Measurements from ENCODE around the gene DTNBP1. TPM values are rescaled to one million over a fixed set of nuclear protein-coding genes. Genes with fewer than 3 reads are reported as not detected.

The DTNBP1 gene
- total and polyA plus RNA-seq, 2 of the 4 experiments (the other 2 are of a cell fraction) = 4.8 to 18.7 TPM

DNA sequence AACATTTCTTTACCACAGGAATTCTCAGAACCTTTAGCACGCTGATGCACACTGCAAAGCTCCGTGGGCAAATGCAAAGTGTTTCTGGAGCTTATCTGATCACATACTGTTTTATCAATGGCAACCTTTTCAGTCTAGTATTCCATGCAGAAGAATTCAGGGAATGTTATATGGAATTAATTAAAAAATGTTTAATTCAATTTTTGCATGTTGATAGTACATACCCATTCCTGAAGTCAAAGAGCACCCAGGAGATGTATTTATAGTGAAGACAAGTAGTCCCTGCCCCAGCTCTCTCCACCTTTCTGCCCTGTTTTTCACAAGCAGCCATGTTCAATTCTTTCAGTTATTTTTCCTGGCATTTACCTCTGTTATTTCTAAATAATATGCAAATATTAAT lies 55.2 kb downstream of the DTNBP1 start:
- Histone ChIP-seq H3K27me3 (ENCODE audit: control insufficient read depth, insufficient read depth, low read length) (no peaks in the 10 kb centered on the region), H3K27ac (ENCODE audit: insufficient read depth, low read length) (no peak overlapping the region), H3K4ac (ENCODE audit: low read depth, low read length) (no peak overlapping the region), H3K4me3 (ENCODE audit: insufficient read depth, low read depth, low read length) (no peak overlapping the region), H3K4me1 (ENCODE audit: control insufficient read depth, insufficient read depth, low read length) (no peaks in the 10 kb centered on the region), H2BK15ac (ENCODE audit: low read depth, low read length) (no peak overlapping the region), H4K8ac (ENCODE audit: low read depth in 2 of 2, low read length in 2 of 2) (no peak overlapping the region), H3K9ac (ENCODE audit: low read depth, low read length) (no peak overlapping the region), H2AK5ac (ENCODE audit: low read depth, low read length) (no peak overlapping the region), H3K79me1 (ENCODE audit: low read depth in 1 of 2, low read length in 2 of 2) (no peaks in the 10 kb centered on the region), H3K56ac (ENCODE audit: extremely low read depth, insufficient read depth, low read length) (no peak overlapping the region), H2BK20ac (ENCODE audit: low read depth, low read length) (no peak overlapping the region), H3K4me2 (ENCODE audit: low read depth, low read length) (no peak overlapping the region), H2AK9ac (replicated peaks; ENCODE audit: low read depth, low read length, poor library complexity) (no peak overlapping the region), H3K9me3 (ENCODE audit: control insufficient read depth, insufficient read depth, low read length) (no peaks in the 10 kb centered on the region; the same call in 1 of the 2 replicates), H3K14ac (replicated peaks; ENCODE audit: low read depth, low read length) (no peak overlapping the region), H4K20me1 (ENCODE audit: insufficient read depth, low read length) (no peaks in the 10 kb centered on the region), H3K36me3 (ENCODE audit: control insufficient read depth, insufficient read depth, low read length) (peaks cover 4% of the 10 kb centered on the region; the same call in 1 of the 2 replicates), H4K91ac (ENCODE audit: insufficient read depth, low read depth, low read length) (no peak overlapping the region), H2AFZ (replicated peaks; ENCODE audit: low read length, poor library complexity) (no peak overlapping the region), H2BK5ac (ENCODE audit: low read depth, low read length, poor library complexity, severe bottlenecking) (no peak overlapping the region), H2BK120ac (ENCODE audit: low read depth, low read length) (no peak overlapping the region), H3K9me1 (ENCODE audit: insufficient read depth, low read length) (no peaks in the 10 kb centered on the region; the same call in 1 of the 2 replicates), H3K18ac (ENCODE audit: low read depth, low read length) (no peak overlapping the region), H4K5ac (ENCODE audit: low read depth, low read length) (no peak overlapping the region), H3K23ac (ENCODE audit: low read depth, low read length) (no peak overlapping the region)
- BruUV-seq (replicated peaks) = no TSS peak
- DNase-seq = no peak
- ChIA-PET POLR2A (ENCODE audit: unreplicated experiment) (no interaction called here), CTCF (no interaction called here)
- in situ Hi-C loops (cut with MboI; ENCODE audit: low sequenced_read_pairs) = loop anchor here (25.0 kb wide), 2 partner anchors 345 to 1395 kb away; no protein-coding TSS in a partner anchor
- intact Hi-C loops (cut with micrococcal nuclease) = no loop called here
- ATAC-seq (ENCODE audit: low read depth) = no peak
- WGBS, 2 experiments (ENCODE audit: extremely low coverage in 2 of 2, insufficient read length in 1 of 2) = no CpG with 5 or more reads among the region's 2 CpGs
- dilution Hi-C loops (cut with HindIII; ENCODE audit: low sequenced_read_pairs, unreplicated experiment) = no loop called here
- TF ChIP-seq RFX5 (IDR thresholded peaks at IDR 0.05; ENCODE audit: low read depth, low read length) = no peak
- TF ChIP-seq, protein P1, sequence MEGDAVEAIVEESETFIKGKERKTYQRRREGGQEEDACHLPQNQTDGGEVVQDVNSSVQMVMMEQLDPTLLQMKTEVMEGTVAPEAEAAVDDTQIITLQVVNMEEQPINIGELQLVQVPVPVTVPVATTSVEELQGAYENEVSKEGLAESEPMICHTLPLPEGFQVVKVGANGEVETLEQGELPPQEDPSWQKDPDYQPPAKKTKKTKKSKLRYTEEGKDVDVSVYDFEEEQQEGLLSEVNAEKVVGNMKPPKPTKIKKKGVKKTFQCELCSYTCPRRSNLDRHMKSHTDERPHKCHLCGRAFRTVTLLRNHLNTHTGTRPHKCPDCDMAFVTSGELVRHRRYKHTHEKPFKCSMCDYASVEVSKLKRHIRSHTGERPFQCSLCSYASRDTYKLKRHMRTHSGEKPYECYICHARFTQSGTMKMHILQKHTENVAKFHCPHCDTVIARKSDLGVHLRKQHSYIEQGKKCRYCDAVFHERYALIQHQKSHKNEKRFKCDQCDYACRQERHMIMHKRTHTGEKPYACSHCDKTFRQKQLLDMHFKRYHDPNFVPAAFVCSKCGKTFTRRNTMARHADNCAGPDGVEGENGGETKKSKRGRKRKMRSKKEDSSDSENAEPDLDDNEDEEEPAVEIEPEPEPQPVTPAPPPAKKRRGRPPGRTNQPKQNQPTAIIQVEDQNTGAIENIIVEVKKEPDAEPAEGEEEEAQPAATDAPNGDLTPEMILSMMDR (conservative IDR thresholded peaks at IDR 0.05; ENCODE audit: low read depth, low read length) = no peak
- no peak for TF ChIP-seq RCOR1 (IDR thresholded peaks at IDR 0.05; ENCODE audit: insufficient replicate concordance, low read length)
- TF ChIP-seq, protein P2, sequence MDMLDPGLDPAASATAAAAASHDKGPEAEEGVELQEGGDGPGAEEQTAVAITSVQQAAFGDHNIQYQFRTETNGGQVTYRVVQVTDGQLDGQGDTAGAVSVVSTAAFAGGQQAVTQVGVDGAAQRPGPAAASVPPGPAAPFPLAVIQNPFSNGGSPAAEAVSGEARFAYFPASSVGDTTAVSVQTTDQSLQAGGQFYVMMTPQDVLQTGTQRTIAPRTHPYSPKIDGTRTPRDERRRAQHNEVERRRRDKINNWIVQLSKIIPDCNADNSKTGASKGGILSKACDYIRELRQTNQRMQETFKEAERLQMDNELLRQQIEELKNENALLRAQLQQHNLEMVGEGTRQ (IDR thresholded peaks at IDR 0.05; ENCODE audit: low read depth, low read length) = no peak
- no peak for TF ChIP-seq MXI1 (IDR thresholded peaks at IDR 0.05; ENCODE audit: borderline replicate concordance, low read depth, low read length)
- TF ChIP-seq SMC3 (IDR thresholded peaks at IDR 0.05; ENCODE audit: low read depth, low read length) = no peak
- no peak for TF ChIP-seq POLR2A (IDR thresholded peaks at IDR 0.05; ENCODE audit: low read depth, low read length)
- TF ChIP-seq NFE2L2 (IDR thresholded peaks at IDR 0.05; ENCODE audit: low read depth, low read length) = no peak
- TF ChIP-seq CEBPB (IDR thresholded peaks at IDR 0.05; ENCODE audit: low read depth, low read length) = no peak
- no peak for TF ChIP-seq FOS (IDR thresholded peaks at IDR 0.05; ENCODE audit: low read depth, low read length)
- no peak for TF ChIP-seq MAFK (IDR thresholded peaks at IDR 0.05; ENCODE audit: low read depth, low read length)
- no peak for TF ChIP-seq BHLHE40 (IDR thresholded peaks at IDR 0.05; ENCODE audit: low read depth, low read length)
- TF ChIP-seq RAD21 (IDR thresholded peaks at IDR 0.05; ENCODE audit: low read length) = no peak
- no peak for TF ChIP-seq ELK1 (IDR thresholded peaks at IDR 0.05; ENCODE audit: borderline replicate concordance, low read depth, low read length)
- TF ChIP-seq CHD1 (IDR thresholded peaks at IDR 0.05; ENCODE audit: low read depth, low read length) = no peak
